Omental fat pad (tissue), 4 donors: ENCODE measurements around the gene MACROD2. TPM values are rescaled to one million over a fixed set of nuclear protein-coding genes. Genes with fewer than 3 reads are reported as not detected.

Experiments used
- ATAC-seq: fragments of 150-250 bp; one replicate; pipeline ENCODE4 v1.9.1; 2016; ENCODE audit warnings: mild to moderate bottlenecking, moderate library complexity; ENCODE audit not compliant: low FRiP score
- DNase-seq: peaks from one replicate; pipeline ENCODE4 v3.0.0-alpha.2; 2019; ENCODE audit warnings: low spot score
- CTCF ChIP-seq, 3 donors: fragments of 450-650 bp; IDR thresholded peaks; one replicate each; pipeline ENCODE4 v1.5.1; 2016 to 2017; ENCODE audit warnings: antibody characterized with exemption in 3 of 3, mild to moderate bottlenecking in 3 of 3, moderate library complexity in 2 of 3
- total RNA-seq, 4 donors: library from RNA; depleted of rRNA; stranded (reverse); fragments of >200 nt; gene quantifications; one replicate each; pipeline ENCODE4 v1.1.0, GENCODE V29; 2016

The MACROD2 gene
- total RNA-seq, 4 donors from 2014 or later: 6.8 to 54.1 (median 7.4) TPM

- DNase-seq (no peak), ATAC-seq (no peak)
- no peak for TF ChIP-seq CTCF (IDR thresholded peaks at IDR 0.05)
Observed at GRCh38 chr20:15843777-15844176, 1848.5 kb downstream of the MACROD2 start.

DNA sequence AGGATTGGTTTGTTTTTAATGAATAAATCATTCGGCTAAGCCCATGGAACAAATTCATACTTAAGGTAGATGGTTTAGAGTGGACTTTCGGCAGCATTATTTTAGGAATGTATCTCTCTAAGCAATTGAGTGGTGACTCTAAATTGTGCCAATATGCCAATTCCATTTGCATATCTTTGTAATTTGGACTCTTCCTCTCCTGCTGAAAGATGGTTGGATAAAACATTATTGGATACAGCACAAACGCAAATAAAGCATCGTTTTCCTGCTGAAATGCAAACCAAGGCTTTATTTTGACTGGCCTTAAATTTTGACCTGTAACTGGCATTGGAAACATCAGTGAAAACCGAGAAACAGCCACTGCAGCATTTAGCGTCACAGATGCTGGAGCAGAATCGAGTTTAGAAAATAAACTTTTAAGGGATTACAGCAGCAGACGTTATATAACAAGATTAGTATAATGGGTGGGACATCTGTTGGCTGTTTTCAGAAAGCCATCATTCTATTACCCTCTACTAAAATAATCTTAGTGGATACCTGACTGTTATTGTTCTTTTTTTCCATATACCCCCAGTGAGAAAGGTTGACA, 1852.0 kb downstream of the MACROD2 start:
- TF ChIP-seq CTCF (IDR thresholded peaks at IDR 0.05): no peak
- DNase-seq (no peak), ATAC-seq (no peak)

- no peak for TF ChIP-seq CTCF (IDR thresholded peaks at IDR 0.05)
- DNase-seq: no peak
- no peak for ATAC-seq
Observed at GRCh38 chr20:15848126-15848525, 1852.8 kb downstream of the MACROD2 start.

GRCh38 chr20:15848995-15849610, 1853.8 kb downstream of the MACROD2 start:
- DNase-seq (no peak), ATAC-seq (no peak)
- TF ChIP-seq CTCF (IDR thresholded peaks at IDR 0.05): no peak

GRCh38 chr20:15851576-15852215, 1856.4 kb downstream of the MACROD2 start:
- no peak for DNase-seq
- no peak for TF ChIP-seq CTCF (IDR thresholded peaks at IDR 0.05)
- no peak for ATAC-seq

DNA sequence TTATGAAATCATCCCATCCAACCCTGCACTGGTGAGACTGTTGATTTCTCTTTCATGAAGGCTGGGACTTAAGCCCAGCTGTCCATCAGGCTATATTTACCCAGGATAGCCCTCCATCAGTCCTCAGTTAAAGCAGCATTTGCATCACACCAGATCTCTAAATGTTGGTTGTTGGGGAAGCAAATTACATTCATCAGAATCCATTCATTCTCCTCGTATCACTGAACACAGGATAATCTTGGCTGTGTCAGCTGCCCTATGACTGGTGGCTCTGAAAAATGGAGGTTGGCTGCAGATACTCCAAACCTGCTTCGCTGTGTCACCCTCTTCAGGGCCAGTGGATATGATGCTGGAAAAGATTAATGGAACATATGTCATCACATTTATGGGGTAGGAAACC, 1859.6 kb downstream of the MACROD2 start:
- no peak for TF ChIP-seq CTCF (IDR thresholded peaks at IDR 0.05)
- DNase-seq (no peak), ATAC-seq (no peak)
